ENCODE data around the gene RAPGEF4.

GRCh38 chr2:172949522-172949921 lies 213.9 kb downstream of the RAPGEF4 start:
- no peak for TF ChIP-seq CTCF (tag by site-specific recombination; IDR thresholded peaks at IDR 0.05)
- no peak for TF ChIP-seq ZNF670 (tag by site-specific recombination; IDR thresholded peaks at IDR 0.05; ENCODE audit: low read depth)
- TF ChIP-seq ZNF747 (tag by site-specific recombination; IDR thresholded peaks at IDR 0.05): no peak
- TF ChIP-seq ZFP37 (tag by site-specific recombination; IDR thresholded peaks at IDR 0.05): no peak
- TF ChIP-seq ZBTB49 (tag by site-specific recombination; IDR thresholded peaks at IDR 0.05; ENCODE audit: low read depth): no peak
- TF ChIP-seq YY1 (tag by site-specific recombination; IDR thresholded peaks at IDR 0.05): no peak
